ENCODE results near the gene GABRD. TPM values are rescaled to one million over a fixed set of nuclear protein-coding genes. Genes with fewer than 3 reads are reported as not detected.

GABRD gene
- total RNA-seq, 6 experiments from 2014 or later, result not detected

GRCh38 chr1:2080140-2080539, 61.0 kb downstream of the GABRD start:
- H3K9me3 Mint-ChIP-seq, result peaks cover 54% of the 10 kb centered on the region
- H3K36me3 Mint-ChIP-seq (ENCODE audit: low read depth), result peaks cover 22% of the 10 kb centered on the region
- no peak overlapping the region for H3K4me3 Mint-ChIP-seq
- H3K27ac Mint-ChIP-seq, result no peak overlapping the region
- H3K4me1 Mint-ChIP-seq (ENCODE audit: low read depth), result no peaks in the 10 kb centered on the region
- no peak for TF ChIP-seq CTCF (IDR thresholded peaks at IDR 0.05)
- DNase-seq, result no peak
- H3K27me3 Mint-ChIP-seq (ENCODE audit: insufficient read depth), result peaks cover 20% of the 10 kb centered on the region

Other genes starting within 250 kb of the GABRD start
- gene NADK, start 240.9 kb upstream of the GABRD start, total RNA-seq (2021; fragmentation: NEBNext Ultra II Directional; extraction: Animal tissue kit (Norgen Biotek cat#: 25700)), result 10 to 100 TPM; 50.3 to 68.8 (median 54.8) TPM
- gene GNB1, start 128.3 kb upstream of the GABRD start, total RNA-seq (2021; fragmentation: NEBNext Ultra II Directional; extraction: Animal tissue kit (Norgen Biotek cat#: 25700)), result 100 to 1,000 TPM; 502 to 618 (median 574) TPM
- gene CALML6, start 104.1 kb upstream of the GABRD start, total RNA-seq (2021; fragmentation: NEBNext Ultra II Directional; extraction: Animal tissue kit (Norgen Biotek cat#: 25700)), result under 1 TPM in 5 of 6 experiments, not detected in 1; 0.11 to 0.95 (median 0.48) TPM
- gene TMEM52, start 100.1 kb upstream of the GABRD start, total RNA-seq (2021; fragmentation: NEBNext Ultra II Directional; extraction: Animal tissue kit (Norgen Biotek cat#: 25700)), result under 1 TPM in 3 of 6 experiments, not detected in 3; 0.21 to 0.38 (median 0.25) TPM
- not detected for gene CFAP74, start 15.6 kb upstream of the GABRD start, total RNA-seq (2021; fragmentation: NEBNext Ultra II Directional; extraction: Animal tissue kit (Norgen Biotek cat#: 25700))
- gene PRKCZ, start 31.1 kb downstream of the GABRD start, total RNA-seq (2021; fragmentation: NEBNext Ultra II Directional; extraction: Animal tissue kit (Norgen Biotek cat#: 25700)), result 1 to 10 TPM in 2 of 6 experiments, under 1 TPM in 4; 0.55 to 1.4 (median 0.95) TPM
- gene FAAP20, start 175.4 kb downstream of the GABRD start, total RNA-seq (2021; fragmentation: NEBNext Ultra II Directional; extraction: Animal tissue kit (Norgen Biotek cat#: 25700)), result 10 to 100 TPM; 75.3 to 97.4 (median 82.7) TPM
- 10 to 100 TPM; 63.7 to 76.6 (median 66.1) TPM for gene SKI, start 209.0 kb downstream of the GABRD start, total RNA-seq (2021; fragmentation: NEBNext Ultra II Directional; extraction: Animal tissue kit (Norgen Biotek cat#: 25700))